Prostate gland (tissue), 2 donors: ENCODE measurements around the gene KIF16B.

Experiments
- POLR2A ChIP-seq: fragments of 450-650 bp; IDR thresholded peaks from one replicate; pipeline ENCODE4 v1.6.1; 2016; ENCODE audit warnings: antibody characterized with exemption, mild to moderate bottlenecking
- POLR2AphosphoS5 ChIP-seq: sonication (generic); formaldehyde crosslinking; IDR thresholded peaks from one replicate; pipeline ENCODE4 v1.6.1; 2017; ENCODE audit warnings: antibody characterized with exemption
- TF ChIP-seq, protein P1 (sequence below), 4 experiments: fragments of 200-600 bp in 2 of 4; fragments of 450-650 bp in 2 of 4; sonication (generic) in 2 of 4; IDR thresholded peaks; 1 replicate in 3 of 4; 2 replicates in 1 of 4; pipeline ENCODE4 v1.5.1; 2016 to 2019; ENCODE audit warnings: antibody characterized with exemption in 4 of 4, mild to moderate bottlenecking in 2 of 4, moderate library complexity in 2 of 4

- TF ChIP-seq, protein P1, sequence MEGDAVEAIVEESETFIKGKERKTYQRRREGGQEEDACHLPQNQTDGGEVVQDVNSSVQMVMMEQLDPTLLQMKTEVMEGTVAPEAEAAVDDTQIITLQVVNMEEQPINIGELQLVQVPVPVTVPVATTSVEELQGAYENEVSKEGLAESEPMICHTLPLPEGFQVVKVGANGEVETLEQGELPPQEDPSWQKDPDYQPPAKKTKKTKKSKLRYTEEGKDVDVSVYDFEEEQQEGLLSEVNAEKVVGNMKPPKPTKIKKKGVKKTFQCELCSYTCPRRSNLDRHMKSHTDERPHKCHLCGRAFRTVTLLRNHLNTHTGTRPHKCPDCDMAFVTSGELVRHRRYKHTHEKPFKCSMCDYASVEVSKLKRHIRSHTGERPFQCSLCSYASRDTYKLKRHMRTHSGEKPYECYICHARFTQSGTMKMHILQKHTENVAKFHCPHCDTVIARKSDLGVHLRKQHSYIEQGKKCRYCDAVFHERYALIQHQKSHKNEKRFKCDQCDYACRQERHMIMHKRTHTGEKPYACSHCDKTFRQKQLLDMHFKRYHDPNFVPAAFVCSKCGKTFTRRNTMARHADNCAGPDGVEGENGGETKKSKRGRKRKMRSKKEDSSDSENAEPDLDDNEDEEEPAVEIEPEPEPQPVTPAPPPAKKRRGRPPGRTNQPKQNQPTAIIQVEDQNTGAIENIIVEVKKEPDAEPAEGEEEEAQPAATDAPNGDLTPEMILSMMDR (IDR thresholded peaks at IDR 0.05), result no peak
- TF ChIP-seq POLR2AphosphoS5 (no peak), POLR2A (no peak)
Observed at GRCh38 chr20:16437387-16437996, 135.8 kb downstream of the KIF16B start.
